DMS53 treated with DMSO at 0.1 percent for 48 hours (cell line): ENCODE measurements around the gene CLMN.

Experiments
- DNase-seq: peaks from one replicate; lab custom pipeline; 2025; ENCODE audit not compliant: unreplicated experiment; lab: John Stamatoyannopoulos, UW

CLMN gene

DNA sequence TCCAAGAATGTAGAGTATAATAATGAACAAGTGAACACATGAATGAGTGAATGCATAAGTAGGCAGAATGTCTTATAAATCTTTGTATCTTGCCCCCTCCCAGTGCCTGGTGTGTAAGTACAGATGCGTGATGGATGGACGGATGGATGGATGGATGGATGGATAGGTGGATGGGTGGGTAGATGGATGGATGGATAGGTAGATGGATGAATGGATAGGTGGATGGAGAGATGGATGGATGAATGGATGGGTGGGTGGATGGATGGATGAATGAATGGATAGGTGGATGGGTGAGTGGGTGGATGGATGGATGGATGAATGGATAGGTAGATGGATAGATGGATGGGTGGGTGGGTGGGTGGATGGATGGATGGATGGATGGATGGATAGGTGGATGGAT is 74.4 kb downstream of the CLMN start:
- DNase-seq, result no peak

GRCh38 chr14:95244587-95244986 is 75.1 kb downstream of the CLMN start:
- no peak for DNase-seq

GRCh38 chr14:95242870-95243269 is 76.8 kb downstream of the CLMN start:
- no peak for DNase-seq

DNA sequence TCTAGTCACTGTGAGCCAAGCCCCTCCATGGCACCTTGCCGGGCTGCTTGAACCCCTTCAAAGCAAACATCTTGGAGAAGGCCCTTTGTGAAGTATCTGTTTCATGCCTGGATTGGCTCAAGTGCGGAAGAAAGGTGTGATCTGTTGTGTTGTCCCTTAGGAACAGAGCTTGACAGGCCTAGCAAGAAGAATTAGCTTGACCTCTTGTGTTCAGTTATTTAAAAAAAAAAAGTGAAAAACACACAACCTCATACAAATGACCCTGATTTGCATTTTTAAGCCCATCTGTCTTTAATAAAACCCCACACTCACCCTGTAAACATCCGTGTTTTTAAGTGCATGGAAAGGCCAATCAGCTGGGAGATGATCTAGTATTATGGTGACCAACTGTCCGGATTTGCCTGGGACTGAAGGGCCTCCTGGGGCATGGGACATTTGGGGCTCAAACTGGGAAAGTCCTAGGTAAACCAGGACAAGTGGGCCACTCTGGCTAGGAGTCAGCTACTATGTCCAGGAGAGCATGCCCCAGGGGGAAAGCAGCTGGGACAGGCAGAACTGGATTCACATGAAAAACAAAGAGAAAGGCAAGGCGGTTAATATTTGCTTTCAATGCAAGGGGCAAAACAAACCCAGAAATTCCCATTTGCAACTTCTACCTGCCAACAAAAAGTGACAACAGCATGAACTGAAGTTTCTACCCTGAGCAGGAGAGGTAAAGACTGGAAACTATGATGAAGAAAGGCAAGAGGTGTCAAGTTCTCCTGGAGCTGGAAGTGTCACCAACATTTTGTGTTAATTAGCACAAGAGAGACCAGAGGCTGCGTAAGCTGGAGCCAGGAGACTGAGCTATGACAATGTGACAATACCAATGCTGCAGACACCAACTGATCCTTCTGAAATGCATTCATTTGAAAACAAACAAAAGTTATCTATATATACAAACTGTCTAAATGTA is 78.6 kb downstream of the CLMN start:
- DNase-seq, result no peak

DNA sequence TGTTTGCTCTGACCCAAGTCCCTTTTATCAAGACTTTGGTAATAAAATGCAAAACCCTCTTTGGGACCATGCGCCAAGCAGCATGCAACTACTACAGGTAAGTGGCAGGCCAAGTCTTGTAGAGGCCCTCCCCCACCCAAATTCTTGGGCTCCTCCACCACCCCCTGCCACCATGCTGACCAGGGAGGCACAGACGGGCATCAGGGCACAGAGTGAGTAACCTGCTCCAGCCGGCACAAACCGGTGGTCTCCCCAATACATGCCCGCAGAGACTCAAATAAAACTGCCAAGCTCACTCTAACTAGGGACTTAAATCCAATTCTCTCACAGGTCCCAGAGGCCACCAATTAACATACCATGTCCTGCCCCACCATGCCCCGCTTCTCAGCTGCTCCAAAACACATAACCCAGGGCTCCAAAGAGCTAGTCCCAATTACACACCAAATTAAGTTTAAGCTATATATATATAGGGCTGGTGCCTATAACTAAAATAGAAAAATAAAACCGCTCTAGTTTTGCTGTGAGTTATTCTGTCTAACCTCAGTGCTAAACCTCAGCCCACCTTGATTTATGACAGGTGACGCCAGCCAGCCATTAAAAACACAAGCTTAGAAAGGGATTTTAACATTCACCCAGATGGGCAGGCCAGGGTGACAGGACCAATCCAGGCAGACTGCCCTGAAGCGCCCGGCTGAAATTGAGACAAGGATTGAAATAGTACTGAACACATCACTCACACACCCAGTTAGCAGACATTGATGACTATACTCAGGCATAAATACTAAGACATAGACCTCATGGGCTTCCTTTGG is 81.0 kb downstream of the CLMN start:
- DNase-seq, result no peak

GRCh38 chr14:95237958-95238340 is 81.8 kb downstream of the CLMN start:
- DNase-seq, result no peak

DNA sequence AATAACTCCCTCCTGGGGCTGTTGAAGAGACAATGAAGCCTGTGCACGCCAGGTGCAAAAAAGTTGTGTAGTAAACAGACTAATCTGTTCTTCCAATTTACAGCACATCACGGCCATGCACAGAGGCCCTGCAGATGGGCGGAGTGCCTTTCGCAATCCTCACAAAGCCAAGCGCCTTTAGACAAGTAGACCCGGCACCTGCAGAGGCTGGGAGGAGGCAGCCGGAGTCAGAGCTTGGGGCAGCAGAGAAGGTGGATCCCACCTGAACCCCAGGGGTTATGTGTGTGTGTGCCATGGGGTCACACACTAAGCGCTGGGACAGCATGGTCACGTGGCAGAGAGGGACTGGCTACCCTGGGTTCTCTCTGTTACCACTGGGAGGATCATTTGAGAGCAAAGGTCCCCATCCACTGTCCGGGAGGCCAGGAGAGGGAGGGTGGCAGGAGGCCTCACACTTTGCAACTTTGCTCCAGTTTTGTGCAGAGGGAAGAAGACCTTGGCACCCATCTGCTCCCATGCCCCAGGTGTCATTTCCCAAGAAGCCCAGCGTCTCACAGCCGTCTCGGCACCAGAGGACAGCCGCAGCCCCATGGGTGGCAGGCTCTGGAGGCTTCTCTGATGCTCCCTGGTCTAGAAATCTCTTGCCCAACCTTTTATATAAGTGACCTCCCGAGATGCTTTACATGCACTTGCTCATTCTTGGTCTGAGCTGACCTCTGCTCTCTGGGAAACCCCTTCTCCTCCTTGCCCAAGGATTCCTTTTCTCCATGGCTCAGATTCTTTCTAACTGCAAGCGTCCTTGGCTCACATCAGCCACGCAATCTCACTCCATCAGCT is 82.4 kb downstream of the CLMN start:
- DNase-seq, result no peak

DNA sequence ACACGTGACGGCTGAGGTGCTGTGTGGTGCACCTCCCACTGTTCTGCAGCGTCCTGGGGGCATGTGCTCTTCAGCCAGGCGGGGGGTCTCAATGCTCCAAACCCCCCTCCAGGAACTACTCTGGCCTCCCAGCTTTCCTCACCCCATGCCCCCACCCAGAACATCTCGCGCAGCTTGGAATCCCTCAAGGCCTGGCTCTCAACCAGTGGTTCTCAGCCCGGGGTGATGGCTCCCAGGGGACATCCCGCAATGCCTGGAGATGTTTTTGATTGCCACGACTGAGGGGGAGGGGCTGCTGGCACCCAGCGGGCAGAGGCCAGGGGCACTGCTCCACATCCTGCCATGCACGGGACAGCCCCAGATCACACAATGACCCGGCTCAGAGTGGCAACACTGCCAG is 83.5 kb downstream of the CLMN start:
- DNase-seq, result no peak

DNA sequence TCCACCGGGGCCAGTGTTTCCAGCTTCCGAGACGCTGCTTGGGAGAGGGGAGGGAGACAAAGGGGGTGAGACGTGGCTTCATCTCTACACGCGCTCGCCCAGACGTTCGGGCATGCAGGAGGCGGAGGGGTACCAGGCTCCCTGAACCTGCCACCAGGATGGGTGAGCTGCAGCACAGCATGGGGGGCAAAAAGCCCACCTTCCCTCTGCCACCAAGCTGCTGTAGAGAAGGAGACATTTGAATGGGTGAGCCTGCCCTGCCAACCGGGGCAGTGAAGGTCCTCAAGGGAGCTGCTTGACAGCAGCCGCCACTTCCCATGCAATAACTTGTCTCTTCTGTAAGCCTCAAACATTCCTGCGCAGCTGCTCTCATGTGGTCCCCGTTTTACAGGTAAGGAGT is 83.9 kb downstream of the CLMN start:
- DNase-seq, result no peak

- no peak for DNase-seq
Observed at GRCh38 chr14:95235351-95235750, 84.4 kb downstream of the CLMN start.

DNA sequence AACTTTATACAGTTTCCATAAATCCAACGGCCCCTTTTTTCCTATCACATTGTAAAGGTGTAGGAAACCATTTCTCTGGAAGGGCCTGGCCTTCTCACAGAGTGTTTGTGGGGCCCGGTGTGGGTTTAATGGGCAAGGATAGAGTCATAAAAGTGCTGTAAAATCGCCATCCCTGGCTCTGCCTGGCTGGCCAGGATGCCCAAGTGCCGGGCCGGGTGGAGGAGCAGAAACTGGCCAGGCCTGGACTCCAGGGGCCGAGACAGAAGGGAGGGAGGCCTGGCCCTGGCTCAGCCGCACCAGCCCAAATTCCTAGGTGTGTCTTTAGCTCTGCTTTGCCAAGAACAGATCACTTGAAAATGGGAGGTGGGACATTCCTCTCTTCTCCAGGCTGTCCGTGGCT is 85.3 kb downstream of the CLMN start:
- DNase-seq, result no peak

DNA sequence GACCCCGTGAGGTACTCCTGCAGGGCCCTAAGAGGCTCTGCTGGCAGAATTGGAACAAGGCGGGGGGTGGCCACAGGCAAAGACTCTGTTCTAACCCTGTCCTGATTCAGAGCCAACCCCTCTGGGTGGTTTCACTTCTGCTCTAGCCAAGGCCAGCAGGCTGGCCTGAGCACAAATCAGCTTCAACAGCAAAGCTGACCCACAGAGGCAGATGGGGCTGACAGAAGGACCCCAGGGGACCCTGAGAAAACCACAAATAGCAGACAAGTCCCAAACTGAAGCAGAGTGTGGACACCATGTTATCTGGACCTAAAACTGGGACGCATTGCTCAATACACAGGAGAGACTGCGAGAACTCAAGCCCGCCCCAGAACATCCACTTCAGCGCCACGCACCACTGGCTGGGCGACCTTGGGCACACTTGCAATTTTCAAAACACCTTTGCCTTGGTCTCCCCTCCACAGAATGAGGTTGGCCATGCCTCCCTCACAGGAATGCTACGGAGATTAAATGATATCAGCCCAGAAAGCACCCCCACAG is 85.9 kb downstream of the CLMN start:
- no peak for DNase-seq

DNA sequence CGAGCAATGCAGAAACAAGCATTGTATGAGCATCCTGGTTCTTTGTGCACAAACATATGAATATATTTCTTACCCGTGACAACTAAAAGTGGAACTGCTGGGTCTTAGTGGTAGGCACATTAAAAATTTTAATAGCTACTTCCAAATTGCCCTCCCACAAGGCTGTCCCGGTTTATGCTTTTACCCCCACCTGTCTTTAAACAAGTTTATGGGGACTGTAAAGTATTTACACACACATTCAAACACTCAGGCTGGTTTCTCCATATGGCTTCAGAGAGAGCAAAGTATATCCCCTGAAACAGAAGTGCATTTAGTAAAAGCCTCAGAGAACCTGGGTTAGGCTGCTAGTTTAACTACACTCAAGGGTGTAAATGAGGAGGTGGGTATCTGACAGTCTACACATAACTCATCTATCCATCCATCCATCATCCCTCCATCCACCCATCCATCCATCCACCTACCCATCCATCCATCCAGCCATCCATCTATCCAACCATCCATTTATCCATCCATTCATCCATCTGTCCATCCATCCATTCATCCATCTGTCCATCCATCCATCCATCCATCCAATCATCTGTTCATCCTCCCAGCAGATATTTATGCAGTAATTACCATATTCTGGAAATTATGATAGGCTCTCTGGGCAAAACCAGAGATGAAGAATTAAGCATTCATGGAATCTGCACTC is 86.7 kb downstream of the CLMN start:
- DNase-seq, result no peak

- no peak for DNase-seq
Observed at GRCh38 chr14:95231966-95232633, 87.6 kb downstream of the CLMN start.

- no peak for DNase-seq
Observed at GRCh38 chr14:95229749-95230148, 90.0 kb downstream of the CLMN start.

GRCh38 chr14:95228240-95228639 is 91.5 kb downstream of the CLMN start:
- DNase-seq, result no peak

DNA sequence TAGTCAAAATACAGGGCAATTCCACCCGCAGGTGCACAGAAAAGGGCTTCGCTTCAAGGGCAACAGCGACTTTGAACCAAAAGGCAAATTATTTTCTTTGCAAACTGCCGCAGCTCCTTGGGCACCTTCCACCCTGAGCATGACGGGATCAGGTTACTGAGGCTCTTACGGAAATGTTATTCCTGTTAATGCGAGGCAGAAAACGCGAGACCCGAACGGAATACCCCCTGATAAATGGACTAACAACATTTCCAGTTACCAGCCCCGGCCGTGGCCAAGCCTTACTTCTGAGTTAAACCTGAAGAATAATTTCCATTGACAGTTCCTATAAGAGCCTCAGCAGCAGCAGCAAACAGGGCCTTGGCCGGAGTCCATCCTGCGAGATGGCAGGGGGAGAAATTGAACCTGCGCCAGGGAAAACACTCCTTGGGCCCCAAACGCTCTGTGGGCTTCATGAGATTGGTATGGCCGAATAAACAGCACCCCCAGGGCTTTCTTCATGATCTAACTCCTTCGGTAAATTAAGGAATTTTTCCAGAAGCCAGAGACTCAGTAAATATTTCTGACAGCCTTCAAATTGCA is 92.3 kb downstream of the CLMN start:
- no peak for DNase-seq

- no peak for DNase-seq
Observed at GRCh38 chr14:95226801-95227200, 92.9 kb downstream of the CLMN start.

GRCh38 chr14:95225251-95225887 is 94.3 kb downstream of the CLMN start:
- no peak for DNase-seq
